Measurements from ENCODE around the gene EHD3. TPM values are rescaled to one million over a fixed set of nuclear protein-coding genes. Genes with fewer than 3 reads are reported as not detected.

The EHD3 gene
- total RNA-seq, 1 donor = 16.3 TPM

DNA sequence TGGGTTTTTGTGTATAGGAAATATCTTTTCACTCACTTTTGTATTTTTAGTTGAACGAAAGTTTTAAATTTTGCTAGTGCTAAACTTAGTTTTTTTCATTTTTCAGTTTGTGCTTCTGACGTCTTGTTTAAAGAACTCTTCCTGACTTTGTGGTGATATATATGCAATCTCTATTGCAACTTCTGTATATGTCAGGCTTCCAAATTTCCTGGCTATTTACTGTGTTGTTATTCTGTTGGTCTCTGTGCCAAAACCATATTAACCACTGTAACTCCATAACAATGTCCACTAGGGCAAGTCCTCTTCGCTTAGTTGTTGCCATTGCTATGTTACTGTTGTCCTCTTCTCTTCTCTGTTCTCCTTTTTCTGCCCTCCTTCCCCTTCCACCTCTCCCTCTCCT is 3.2 kb upstream of the EHD3 start:
- Histone ChIP-seq H3K79me2 (ENCODE audit: insufficient read depth, low read length) (peaks cover under 1% of the 10 kb centered on the region), H3K36me3 (ENCODE audit: insufficient read depth, low read length) (no peaks in the 10 kb centered on the region), H3K27ac (ENCODE audit: low read depth, low read length) (no peak overlapping the region), H3K4me2 (ENCODE audit: insufficient read depth, low read length) (no peak overlapping the region), H3K27me3 (ENCODE audit: insufficient read depth, low read length) (peaks cover 15% of the 10 kb centered on the region), H3K9me3 (ENCODE audit: low read depth, low read length) (no peaks in the 10 kb centered on the region), H3K4me3 (ENCODE audit: insufficient read depth, low read length) (no peak overlapping the region), H2AFZ (ENCODE audit: low read length) (no peak overlapping the region), H3K4me1 (ENCODE audit: insufficient read depth, low read length) (peaks cover 18% of the 10 kb centered on the region), H4K20me1 (ENCODE audit: insufficient read depth, low read length) (no peaks in the 10 kb centered on the region)
- TF ChIP-seq, protein P1, sequence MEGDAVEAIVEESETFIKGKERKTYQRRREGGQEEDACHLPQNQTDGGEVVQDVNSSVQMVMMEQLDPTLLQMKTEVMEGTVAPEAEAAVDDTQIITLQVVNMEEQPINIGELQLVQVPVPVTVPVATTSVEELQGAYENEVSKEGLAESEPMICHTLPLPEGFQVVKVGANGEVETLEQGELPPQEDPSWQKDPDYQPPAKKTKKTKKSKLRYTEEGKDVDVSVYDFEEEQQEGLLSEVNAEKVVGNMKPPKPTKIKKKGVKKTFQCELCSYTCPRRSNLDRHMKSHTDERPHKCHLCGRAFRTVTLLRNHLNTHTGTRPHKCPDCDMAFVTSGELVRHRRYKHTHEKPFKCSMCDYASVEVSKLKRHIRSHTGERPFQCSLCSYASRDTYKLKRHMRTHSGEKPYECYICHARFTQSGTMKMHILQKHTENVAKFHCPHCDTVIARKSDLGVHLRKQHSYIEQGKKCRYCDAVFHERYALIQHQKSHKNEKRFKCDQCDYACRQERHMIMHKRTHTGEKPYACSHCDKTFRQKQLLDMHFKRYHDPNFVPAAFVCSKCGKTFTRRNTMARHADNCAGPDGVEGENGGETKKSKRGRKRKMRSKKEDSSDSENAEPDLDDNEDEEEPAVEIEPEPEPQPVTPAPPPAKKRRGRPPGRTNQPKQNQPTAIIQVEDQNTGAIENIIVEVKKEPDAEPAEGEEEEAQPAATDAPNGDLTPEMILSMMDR (IDR thresholded peaks at IDR 0.05; ENCODE audit: extremely low read depth, low read depth, low read length) = no peak
- no peak for DNase-seq (ENCODE audit: insufficient read length, low spot score, missing footprints)

GRCh38 chr2:31231571-31232302 is 2.2 kb upstream of the EHD3 start:
- Histone ChIP-seq H3K4me1 (ENCODE audit: insufficient read depth, low read length) (peaks cover 18% of the 10 kb centered on the region), H3K9me3 (ENCODE audit: low read depth, low read length) (no peaks in the 10 kb centered on the region), H4K20me1 (ENCODE audit: insufficient read depth, low read length) (no peaks in the 10 kb centered on the region), H3K4me2 (ENCODE audit: insufficient read depth, low read length) (no peak overlapping the region), H3K27ac (ENCODE audit: low read depth, low read length) (no peak overlapping the region), H2AFZ (ENCODE audit: low read length) (no peak overlapping the region), H3K4me3 (ENCODE audit: insufficient read depth, low read length) (no peak overlapping the region), H3K79me2 (ENCODE audit: insufficient read depth, low read length) (peaks cover 7% of the 10 kb centered on the region), H3K27me3 (ENCODE audit: insufficient read depth, low read length) (peaks cover 7% of the 10 kb centered on the region), H3K36me3 (ENCODE audit: insufficient read depth, low read length) (no peaks in the 10 kb centered on the region)
- TF ChIP-seq, protein P1 (IDR thresholded peaks at IDR 0.05; ENCODE audit: extremely low read depth, low read depth, low read length) = no peak
- DNase-seq (ENCODE audit: insufficient read length, low spot score, missing footprints) = no peak

- Histone ChIP-seq H3K4me3 (ENCODE audit: insufficient read depth, low read length) (no peak overlapping the region), H3K4me1 (ENCODE audit: insufficient read depth, low read length) (peaks cover 16% of the 10 kb centered on the region), H3K9me3 (ENCODE audit: low read depth, low read length) (no peaks in the 10 kb centered on the region), H3K4me2 (ENCODE audit: insufficient read depth, low read length) (no peak overlapping the region), H2AFZ (ENCODE audit: low read length) (no peak overlapping the region), H4K20me1 (ENCODE audit: insufficient read depth, low read length) (no peaks in the 10 kb centered on the region), H3K79me2 (ENCODE audit: insufficient read depth, low read length) (peaks cover 7% of the 10 kb centered on the region), H3K36me3 (ENCODE audit: insufficient read depth, low read length) (no peaks in the 10 kb centered on the region), H3K27me3 (ENCODE audit: insufficient read depth, low read length) (peaks cover 3% of the 10 kb centered on the region), H3K27ac (ENCODE audit: low read depth, low read length) (no peak overlapping the region)
- no peak for DNase-seq (ENCODE audit: insufficient read length, low spot score, missing footprints)
- TF ChIP-seq, protein P1 (IDR thresholded peaks at IDR 0.05; ENCODE audit: extremely low read depth, low read depth, low read length) = no peak
Measured at GRCh38 chr2:31232586-31232985, 1.4 kb upstream of the EHD3 start.

DNA sequence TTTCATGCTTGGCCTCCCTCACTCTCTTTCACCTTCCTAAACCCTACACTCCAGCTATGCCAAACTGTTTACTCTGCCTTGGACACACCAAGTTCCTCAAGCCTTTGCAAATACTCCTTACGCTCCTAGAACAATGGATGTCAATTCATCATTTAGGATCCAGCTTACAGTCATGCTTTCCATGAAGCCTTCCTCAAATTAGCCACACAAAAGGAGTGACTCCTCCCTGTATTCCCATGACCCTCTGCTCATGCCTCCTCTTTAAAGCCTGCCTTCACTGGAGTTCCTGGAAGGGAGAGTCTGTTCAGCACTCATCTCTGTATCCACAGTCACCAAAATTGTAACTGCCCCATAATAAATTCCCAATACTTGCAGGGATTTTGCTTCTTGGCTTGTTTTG is 721 bp upstream of the EHD3 start:
- peak overlapping the region; percentile 91 for H2AFZ ChIP-seq (ENCODE audit: low read length)
- H3K4me3 ChIP-seq (ENCODE audit: insufficient read depth, low read length) = peak overlapping the region; percentile 83
- TF ChIP-seq, protein P1 (IDR thresholded peaks at IDR 0.05; ENCODE audit: extremely low read depth, low read depth, low read length) = no peak
- H3K36me3 ChIP-seq (ENCODE audit: insufficient read depth, low read length) = no peaks in the 10 kb centered on the region
- peaks cover 7% of the 10 kb centered on the region for H3K79me2 ChIP-seq (ENCODE audit: insufficient read depth, low read length)
- no peak overlapping the region for H3K27ac ChIP-seq (ENCODE audit: low read depth, low read length)
- H3K4me1 ChIP-seq (ENCODE audit: insufficient read depth, low read length) = peaks cover 16% of the 10 kb centered on the region
- DNase-seq (ENCODE audit: insufficient read length, low spot score, missing footprints) = peak; percentile 47
- H4K20me1 ChIP-seq (ENCODE audit: insufficient read depth, low read length) = no peaks in the 10 kb centered on the region
- H3K9me3 ChIP-seq (ENCODE audit: low read depth, low read length) = no peaks in the 10 kb centered on the region
- peaks cover 3% of the 10 kb centered on the region for H3K27me3 ChIP-seq (ENCODE audit: insufficient read depth, low read length)
- peak overlapping the region; percentile 91 for H3K4me2 ChIP-seq (ENCODE audit: insufficient read depth, low read length)
